ENCODE data around the gene UBE2F. TPM values are rescaled to one million over a fixed set of nuclear protein-coding genes. Genes with fewer than 3 reads are reported as not detected.

Gene UBE2F
- polyA plus RNA-seq, 2 of the 4 experiments (the other 2 are of a cell fraction) = 49.7 to 81.1 TPM

GRCh38 chr2:238069021-238069709 is 102.4 kb downstream of the UBE2F start:
- CTCF ChIA-PET = no interaction called here

GRCh38 chr2:238069877-238070276 is 103.1 kb downstream of the UBE2F start:
- WGBS (ENCODE audit: missing lambda C conversion rate) = 98% methylated on average over 9 of the region's 9 CpGs

More at GRCh38 chr2:238069021-238069709, 102.4 kb downstream of the UBE2F start:
- Histone ChIP-seq H3K4me1 (no peaks in the 10 kb centered on the region), H3K4me2 (no peak overlapping the region), H3K9me3 (peaks cover 13% of the 10 kb centered on the region), H3K27ac (no peak overlapping the region), H3K4me3 (no peak overlapping the region)
- TF ChIP-seq POLR2AphosphoS2 (conservative IDR thresholded peaks at IDR 0.05; ENCODE audit: low read length) (no peak), TP53 (CRISPR knock-in tag; IDR thresholded peaks at IDR 0.05) (no peak), GATA3 (IDR thresholded peaks at IDR 0.05; ENCODE audit: borderline replicate concordance) (no peak)
- FAIRE-seq = no peak
- DNase-seq (ENCODE audit: low read depth in 1 of 2, low spot score in 1 of 2) = no peak
- POLR2A ChIA-PET = no interaction called here
- 92% methylated on average over 10 of the region's 10 CpGs for WGBS (ENCODE audit: missing lambda C conversion rate)
- no peak for ATAC-seq

GRCh38 chr2:238075397-238075796 is 108.6 kb downstream of the UBE2F start:
- DNase-seq (ENCODE audit: low read depth in 1 of 2, low spot score in 1 of 2) (no peak), ATAC-seq (no peak), FAIRE-seq (no peak)
- ChIA-PET POLR2A (no interaction called here), CTCF (no interaction called here)
- H3K27ac ChIP-seq = no peak overlapping the region
- no peaks in the 10 kb centered on the region for H3K4me1 ChIP-seq
- no peak overlapping the region for H3K4me2 ChIP-seq
- no peak overlapping the region for H3K4me3 ChIP-seq
- no peak for TF ChIP-seq EHF (CRISPR knock-in tag; IDR thresholded peaks at IDR 0.05)
- TF ChIP-seq KDM1A (IDR thresholded peaks at IDR 0.05; ENCODE audit: low read depth) = no peak
- no peak for TF ChIP-seq CBX8 (IDR thresholded peaks at IDR 0.05)
- TF ChIP-seq HOXB5 (CRISPR knock-in tag; IDR thresholded peaks at IDR 0.05) = no peak
- no peak for TF ChIP-seq POLR2AphosphoS2 (conservative IDR thresholded peaks at IDR 0.05; ENCODE audit: low read length)
- TF ChIP-seq RCOR1 (IDR thresholded peaks at IDR 0.05; ENCODE audit: low read depth, low read length) = no peak
- TF ChIP-seq CBX2 (IDR thresholded peaks at IDR 0.05; ENCODE audit: borderline replicate concordance, low read depth) = no peak
- no peak for TF ChIP-seq NFE2L2 (conservative IDR thresholded peaks at IDR 0.05; ENCODE audit: low read length)
- no peak for TF ChIP-seq TP53 (CRISPR knock-in tag; IDR thresholded peaks at IDR 0.05)
- H3K9me3 ChIP-seq = peaks cover 42% of the 10 kb centered on the region

More at GRCh38 chr2:238069877-238070276, 103.1 kb downstream of the UBE2F start:
- no peak for TF ChIP-seq RFX5 (IDR thresholded peaks at IDR 0.05)
- TF ChIP-seq POLR2A (IDR thresholded peaks at IDR 0.05; ENCODE audit: low read length) = no peak
- TF ChIP-seq GATA3 (IDR thresholded peaks at IDR 0.05; ENCODE audit: borderline replicate concordance) = no peak
- TF ChIP-seq HES2 (IDR thresholded peaks at IDR 0.05) = no peak
- no peak for TF ChIP-seq BHLHE40 (IDR thresholded peaks at IDR 0.05; ENCODE audit: low read depth, low read length)
- TF ChIP-seq REST (IDR thresholded peaks at IDR 0.05) = no peak
- no peak for TF ChIP-seq USF2 (IDR thresholded peaks at IDR 0.05)
- no peak for TF ChIP-seq HOXB5 (CRISPR knock-in tag; IDR thresholded peaks at IDR 0.05)
- no peak for TF ChIP-seq KDM5A (IDR thresholded peaks at IDR 0.05)
- TF ChIP-seq SMC3 (IDR thresholded peaks at IDR 0.05) = no peak
- no peak for TF ChIP-seq HOXB13 (CRISPR knock-in tag; IDR thresholded peaks at IDR 0.05; ENCODE audit: low read depth)
- TF ChIP-seq MAZ (IDR thresholded peaks at IDR 0.05; ENCODE audit: borderline replicate concordance, low read depth, low read length) = no peak
- FAIRE-seq (no peak), ATAC-seq (no peak), DNase-seq (ENCODE audit: low read depth in 1 of 2, low spot score in 1 of 2) (no peak)
- Histone ChIP-seq H3K4me2 (no peak overlapping the region), H3K27ac (no peak overlapping the region), H3K4me1 (no peaks in the 10 kb centered on the region), H3K4me3 (no peak overlapping the region), H3K9me3 (peaks cover 20% of the 10 kb centered on the region)
- ChIA-PET POLR2A (no interaction called here), CTCF (interaction anchor here (0.6 to 0.7 kb wide), 2 partner anchors 13 to 15 kb away, joined by 3 read pairs; no protein-coding TSS in a partner anchor)

Measured in A549 (cell line).